Right lobe of liver (tissue), 4 donors: ENCODE measurements around the gene GIN1.

ENCODE experiments used
- CTCF ChIP-seq, 4 donors: fragments of 200-600 bp in 3 of 4; fragments of 450-650 bp in 1 of 4; IDR thresholded peaks; one replicate each; pipeline versions ENCODE4 v1.5.1 to v1.8.0; 2016 to 2022; ENCODE audit warnings: antibody characterized with exemption in 4 of 4, mild to moderate bottlenecking in 2 of 4
- POLR2A ChIP-seq: fragments of 450-650 bp; IDR thresholded peaks from one replicate; pipeline ENCODE4 v1.6.1; 2017; ENCODE audit warnings: antibody characterized with exemption, mild to moderate bottlenecking
- donor health status: DM: no; HTN: no; CAD: no.
- donor health status: DM: no; HTN: no; CAD: no.
- donor health status: DM: no; HTN: yes; CAD: no.

- TF ChIP-seq CTCF (IDR thresholded peaks at IDR 0.05), result no peak
- TF ChIP-seq POLR2A, result no peak
Measured at GRCh38 chr5:103093727-103094126, 26.2 kb downstream of the GIN1 start.
